Fibroblast of mammary gland (primary cell): ENCODE measurements around the gene PLEKHF1.

ENCODE experiments used
- DNase-seq: peaks from one replicate; pipeline ENCODE4 v3.0.0-alpha.2; 2010; ENCODE audit warnings: low read depth
- H3K4me3 ChIP-seq: 2 replicates; pipeline ENCODE4 v1.5.1; 2011; ENCODE audit warnings: low read depth, mild to moderate bottlenecking, low read length, moderate library complexity; ENCODE audit not compliant: control insufficient read depth
- TF ChIP-seq, protein P1 (sequence below): conservative IDR thresholded peaks from 2 replicates; pipeline ENCODE4 v1.5.1; 2011; ENCODE audit warnings: low read depth, low read length, inconsistent platforms; ENCODE audit not compliant: control insufficient read depth, insufficient read depth

The PLEKHF1 gene

GRCh38 chr19:29687244-29687896, 22.1 kb downstream of the PLEKHF1 start:
- peak overlapping the region; percentile 46 for H3K4me3 ChIP-seq
- TF ChIP-seq, protein P1, sequence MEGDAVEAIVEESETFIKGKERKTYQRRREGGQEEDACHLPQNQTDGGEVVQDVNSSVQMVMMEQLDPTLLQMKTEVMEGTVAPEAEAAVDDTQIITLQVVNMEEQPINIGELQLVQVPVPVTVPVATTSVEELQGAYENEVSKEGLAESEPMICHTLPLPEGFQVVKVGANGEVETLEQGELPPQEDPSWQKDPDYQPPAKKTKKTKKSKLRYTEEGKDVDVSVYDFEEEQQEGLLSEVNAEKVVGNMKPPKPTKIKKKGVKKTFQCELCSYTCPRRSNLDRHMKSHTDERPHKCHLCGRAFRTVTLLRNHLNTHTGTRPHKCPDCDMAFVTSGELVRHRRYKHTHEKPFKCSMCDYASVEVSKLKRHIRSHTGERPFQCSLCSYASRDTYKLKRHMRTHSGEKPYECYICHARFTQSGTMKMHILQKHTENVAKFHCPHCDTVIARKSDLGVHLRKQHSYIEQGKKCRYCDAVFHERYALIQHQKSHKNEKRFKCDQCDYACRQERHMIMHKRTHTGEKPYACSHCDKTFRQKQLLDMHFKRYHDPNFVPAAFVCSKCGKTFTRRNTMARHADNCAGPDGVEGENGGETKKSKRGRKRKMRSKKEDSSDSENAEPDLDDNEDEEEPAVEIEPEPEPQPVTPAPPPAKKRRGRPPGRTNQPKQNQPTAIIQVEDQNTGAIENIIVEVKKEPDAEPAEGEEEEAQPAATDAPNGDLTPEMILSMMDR: no peak

DNA sequence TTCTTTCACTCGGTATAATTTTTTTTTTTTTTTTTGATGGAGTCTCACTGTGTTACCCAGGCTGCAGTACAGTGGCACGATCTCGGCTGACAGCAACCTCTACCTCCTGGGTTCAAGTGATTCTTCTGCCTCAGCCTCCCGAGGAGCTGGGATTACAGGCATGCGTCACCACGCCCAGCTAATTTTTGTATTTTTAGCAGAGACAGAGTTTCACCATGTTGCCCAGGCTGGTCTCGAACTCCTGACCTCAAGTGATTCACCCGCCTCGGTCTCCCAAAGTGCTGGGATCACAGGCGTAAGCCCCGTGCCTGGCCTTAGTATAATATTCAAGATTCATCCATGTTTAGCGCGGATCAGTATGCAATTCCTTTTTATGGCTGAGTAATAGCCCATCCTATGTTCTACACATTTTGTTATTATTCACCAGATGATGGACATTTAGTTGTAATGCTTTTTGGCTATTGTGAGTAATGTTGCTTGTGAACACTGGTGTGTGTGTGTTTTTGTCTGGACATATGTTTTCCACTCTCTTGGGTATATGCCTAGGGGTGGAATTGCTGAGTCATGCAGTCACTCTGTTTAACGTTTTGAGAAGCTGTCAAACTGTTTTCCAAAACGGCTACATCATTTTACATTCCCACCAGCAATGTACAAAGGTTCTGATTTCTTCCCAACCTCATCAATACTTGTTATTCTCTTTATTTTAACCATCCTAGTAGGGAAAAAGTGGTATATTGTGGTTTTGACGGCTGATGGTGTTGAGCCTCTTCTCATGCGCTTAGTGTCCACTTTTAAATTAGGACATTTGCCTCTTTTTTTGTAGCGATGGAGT, 22.9 kb downstream of the PLEKHF1 start:
- peak; percentile 97 for DNase-seq
- peak overlapping the region; percentile 46 for H3K4me3 ChIP-seq
- TF ChIP-seq, protein P1: no peak

More at GRCh38 chr19:29687244-29687896, 22.1 kb downstream of the PLEKHF1 start:
- DNase-seq: peak; percentile 99

- TF ChIP-seq, protein P1: peak; percentile 68
- no peak overlapping the region for H3K4me3 ChIP-seq
- DNase-seq: peak; percentile 76
Measured at GRCh38 chr19:29690842-29691241, 25.6 kb downstream of the PLEKHF1 start.

GRCh38 chr19:29694161-29694560, 28.9 kb downstream of the PLEKHF1 start:
- H3K4me3 ChIP-seq: no peak overlapping the region
- DNase-seq: no peak
- TF ChIP-seq, protein P1: no peak

DNA sequence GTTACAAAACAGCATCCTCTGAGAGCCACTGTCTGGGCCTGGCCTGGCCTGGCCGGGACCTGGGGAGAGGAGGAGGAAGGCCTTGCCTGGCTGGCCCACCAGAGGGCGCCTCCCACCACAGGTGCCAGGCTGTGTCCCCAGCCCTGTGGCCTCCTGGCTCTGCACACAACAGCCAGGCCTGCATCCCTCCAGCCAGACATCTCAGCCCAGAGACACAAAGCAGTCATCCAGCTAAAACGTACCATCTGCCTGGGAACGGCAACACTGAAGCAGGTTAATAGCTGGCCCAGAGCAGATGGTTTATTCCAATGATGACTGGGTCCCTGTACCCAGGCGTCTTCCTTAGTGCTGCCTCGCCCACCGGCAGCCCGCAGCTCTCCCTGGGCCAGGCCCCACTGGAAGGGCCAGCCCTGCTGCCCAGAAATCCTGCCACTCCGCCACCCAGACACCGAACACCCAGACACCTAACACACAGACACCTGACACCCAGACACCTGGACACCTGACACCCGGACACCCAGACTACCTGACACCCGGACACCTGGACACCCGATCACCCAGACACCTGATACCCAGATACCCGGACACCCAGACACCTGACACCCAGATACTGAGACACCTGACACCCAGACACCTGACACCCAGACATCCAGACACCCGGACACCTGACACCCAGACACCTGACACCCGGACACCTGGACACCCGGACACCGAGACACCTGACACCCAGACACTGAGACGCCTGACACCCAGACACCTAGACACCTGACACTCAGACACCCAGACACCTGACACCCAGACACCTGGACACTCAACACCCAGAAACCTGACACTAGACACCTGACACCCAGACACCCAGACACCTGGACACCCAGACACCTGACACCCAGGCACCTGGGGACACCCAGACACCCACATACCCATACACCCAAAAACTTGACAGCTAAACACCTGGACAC, 29.7 kb downstream of the PLEKHF1 start:
- TF ChIP-seq, protein P1: peak; percentile 84
- DNase-seq: peak; percentile 74

More for the DNA sequence above, 29.7 kb downstream of the PLEKHF1 start:
- H3K4me3 ChIP-seq: no peak overlapping the region
